GM20000 (cell line): Measurements from ENCODE around the gene TPRG1.

Experiments
- DNase-seq: peaks from one replicate; pipeline ENCODE4 v3.0.0; 2012; ENCODE audit warnings: low spot score
- TF ChIP-seq, protein P1 (sequence below): IDR thresholded peaks from 2 replicates; pipeline ENCODE4 v1.5.1; 2012; ENCODE audit warnings: mild to moderate bottlenecking, control low read depth; ENCODE audit errors: extremely low read depth, missing control alignments

TPRG1 gene

DNA sequence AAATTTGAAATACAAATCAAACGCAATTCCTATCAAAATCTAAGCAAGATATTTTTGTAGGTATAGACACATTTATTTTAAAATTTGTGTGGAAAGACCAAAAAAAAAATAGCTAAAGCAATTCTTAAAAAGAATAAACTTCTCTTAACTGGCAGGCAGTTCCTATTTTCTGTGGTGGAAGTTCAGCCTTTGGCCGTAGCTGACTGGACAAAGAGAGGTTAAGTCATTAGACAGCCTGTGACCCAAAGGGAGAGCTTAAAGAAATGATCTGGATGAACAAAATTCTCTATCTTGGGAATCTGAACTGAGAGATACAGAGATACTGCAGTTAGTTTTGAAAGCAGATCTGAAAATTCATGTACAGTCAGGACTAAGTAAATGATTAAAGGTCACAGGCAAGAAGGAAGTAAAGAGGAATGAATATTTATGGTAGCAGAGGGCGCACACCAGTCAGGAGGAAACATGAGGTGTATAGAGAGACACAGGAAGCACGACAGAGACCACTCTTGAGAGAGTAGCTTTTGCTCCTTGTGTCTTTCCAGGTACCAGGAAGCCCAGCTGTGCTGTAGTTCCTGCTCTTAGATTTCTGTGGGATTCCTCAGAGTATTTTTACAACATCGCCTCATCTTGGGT, 57.5 kb downstream of the TPRG1 start:
- DNase-seq, result no peak
- TF ChIP-seq, protein P1, sequence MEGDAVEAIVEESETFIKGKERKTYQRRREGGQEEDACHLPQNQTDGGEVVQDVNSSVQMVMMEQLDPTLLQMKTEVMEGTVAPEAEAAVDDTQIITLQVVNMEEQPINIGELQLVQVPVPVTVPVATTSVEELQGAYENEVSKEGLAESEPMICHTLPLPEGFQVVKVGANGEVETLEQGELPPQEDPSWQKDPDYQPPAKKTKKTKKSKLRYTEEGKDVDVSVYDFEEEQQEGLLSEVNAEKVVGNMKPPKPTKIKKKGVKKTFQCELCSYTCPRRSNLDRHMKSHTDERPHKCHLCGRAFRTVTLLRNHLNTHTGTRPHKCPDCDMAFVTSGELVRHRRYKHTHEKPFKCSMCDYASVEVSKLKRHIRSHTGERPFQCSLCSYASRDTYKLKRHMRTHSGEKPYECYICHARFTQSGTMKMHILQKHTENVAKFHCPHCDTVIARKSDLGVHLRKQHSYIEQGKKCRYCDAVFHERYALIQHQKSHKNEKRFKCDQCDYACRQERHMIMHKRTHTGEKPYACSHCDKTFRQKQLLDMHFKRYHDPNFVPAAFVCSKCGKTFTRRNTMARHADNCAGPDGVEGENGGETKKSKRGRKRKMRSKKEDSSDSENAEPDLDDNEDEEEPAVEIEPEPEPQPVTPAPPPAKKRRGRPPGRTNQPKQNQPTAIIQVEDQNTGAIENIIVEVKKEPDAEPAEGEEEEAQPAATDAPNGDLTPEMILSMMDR, result no peak

DNA sequence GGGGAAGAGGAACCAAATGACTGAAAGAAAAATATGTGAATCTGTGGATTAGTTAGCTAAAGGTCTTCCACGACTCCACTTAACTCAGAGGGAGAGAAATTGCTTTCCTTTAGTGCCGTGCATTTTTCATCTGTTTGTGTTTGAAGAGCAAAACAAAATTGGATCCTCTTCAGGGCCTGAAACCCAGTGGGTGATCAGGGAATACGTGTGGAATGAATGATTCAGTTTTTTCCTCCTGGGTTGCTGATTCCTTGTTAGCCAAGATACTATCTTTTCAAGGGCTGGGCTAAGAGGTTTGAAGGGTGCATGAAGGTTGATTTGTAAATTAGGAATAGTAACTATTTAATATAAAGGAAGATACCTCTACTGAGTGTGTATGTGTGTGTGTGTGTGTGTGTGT, 61.0 kb downstream of the TPRG1 start:
- no peak for DNase-seq
- TF ChIP-seq, protein P1, result no peak

DNA sequence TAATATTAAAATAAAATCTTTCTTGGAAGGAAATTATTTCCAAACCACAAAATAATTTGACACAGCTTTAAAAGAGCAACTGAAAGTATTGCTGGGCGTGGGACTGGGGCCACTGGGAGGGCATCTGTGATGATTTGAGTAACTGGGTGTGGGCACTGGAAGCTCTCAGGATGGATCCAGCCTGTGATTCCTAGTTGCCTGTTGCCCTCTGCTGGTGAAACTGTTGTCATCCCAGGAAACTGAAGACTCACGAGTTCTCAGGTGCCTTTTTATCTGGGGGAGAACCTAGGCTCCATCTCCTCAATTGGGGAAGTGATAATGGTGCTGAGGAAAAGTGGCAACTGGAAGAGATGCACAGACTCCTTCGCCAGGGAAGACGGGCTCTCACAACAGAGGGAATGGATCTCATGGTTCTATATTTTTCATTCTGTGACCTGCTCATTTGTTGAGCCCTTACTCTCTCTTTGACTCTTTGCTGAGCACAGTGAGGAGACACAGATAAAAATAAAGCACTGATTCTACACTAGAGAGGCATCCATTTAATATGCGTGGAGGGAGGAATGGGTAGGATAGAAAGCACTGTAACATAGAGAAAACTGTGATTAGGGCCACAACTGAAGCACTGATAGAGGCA, 61.6 kb downstream of the TPRG1 start:
- TF ChIP-seq, protein P1, result peak; percentile 6
- DNase-seq, result peak; percentile 6

DNA sequence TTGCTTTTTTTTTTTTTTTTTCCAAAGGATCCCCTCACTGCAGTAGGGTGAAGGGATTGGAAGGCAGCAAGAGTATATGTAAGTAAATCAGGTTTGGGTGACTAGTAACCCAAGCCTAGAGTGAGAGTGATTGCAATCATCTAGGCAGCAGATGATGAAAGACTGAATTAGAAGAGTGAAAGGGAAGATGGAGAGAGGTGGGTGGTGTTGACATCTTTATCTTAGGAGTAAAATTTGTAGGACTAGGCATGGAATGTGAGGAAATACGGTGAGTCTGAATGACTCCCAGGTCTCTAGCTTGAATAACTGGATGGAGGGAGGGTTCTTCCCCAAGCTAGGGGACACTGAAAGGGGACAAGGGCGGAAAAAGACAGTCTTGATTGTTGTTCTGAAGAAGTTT, 63.4 kb downstream of the TPRG1 start:
- TF ChIP-seq, protein P1, result no peak
- DNase-seq, result no peak

DNA sequence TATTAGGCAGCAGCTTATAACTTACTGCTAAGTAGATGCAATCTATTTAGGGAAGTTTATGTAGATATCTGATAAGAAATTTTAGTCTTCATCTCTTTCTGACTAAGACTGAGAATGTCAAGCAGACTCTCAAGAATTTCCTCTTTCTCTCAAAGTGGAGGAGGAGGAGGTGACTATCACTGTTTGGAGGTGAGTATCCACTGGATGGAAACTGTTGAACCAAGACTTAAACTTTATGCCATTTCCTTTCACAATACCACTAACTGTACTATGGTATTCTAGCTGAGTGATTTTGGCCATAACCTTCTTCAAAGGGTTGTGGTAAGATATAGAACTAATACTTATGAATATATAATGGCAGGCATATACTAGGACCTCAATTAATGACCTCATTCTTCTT, 64.6 kb downstream of the TPRG1 start:
- DNase-seq, result peak; percentile 28
- TF ChIP-seq, protein P1, result no peak

DNA sequence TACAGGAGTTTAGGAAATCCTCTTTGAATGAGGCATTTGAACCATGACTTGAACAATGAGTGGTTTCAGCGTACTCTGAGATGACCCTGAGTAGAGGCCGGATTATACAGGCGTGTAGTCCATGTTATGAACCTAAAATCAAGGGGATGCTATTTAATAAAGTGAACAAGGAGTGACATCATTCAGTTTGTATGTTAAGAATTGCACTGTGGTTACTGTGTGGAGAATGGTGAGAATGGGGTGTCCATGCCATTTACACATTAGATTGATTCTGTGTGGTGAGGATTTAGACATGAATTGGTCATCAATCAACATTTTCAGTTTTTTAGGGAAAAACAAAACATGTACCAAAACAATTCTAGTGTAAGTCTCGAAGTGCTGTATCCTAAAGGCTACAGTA, 65.8 kb downstream of the TPRG1 start:
- DNase-seq, result no peak
- TF ChIP-seq, protein P1, result no peak

DNA sequence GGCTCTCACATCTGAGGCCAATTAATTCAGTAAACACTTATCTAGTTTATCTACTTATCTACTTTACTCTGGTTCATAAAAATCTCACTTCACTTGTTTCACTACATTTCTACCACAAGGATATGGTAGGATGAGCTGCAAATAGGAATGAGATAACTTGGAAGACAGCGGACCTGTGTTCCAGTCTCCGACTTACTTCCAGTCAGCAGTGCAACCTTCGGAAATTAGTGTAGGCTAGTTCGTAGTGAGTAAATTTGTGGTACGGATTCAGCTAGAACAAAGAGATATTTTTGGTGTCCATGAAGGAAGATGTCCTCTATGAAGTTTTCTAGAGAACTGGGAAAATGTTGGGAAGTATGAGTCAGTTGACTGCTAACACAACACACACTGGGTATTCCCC, 66.3 kb downstream of the TPRG1 start:
- DNase-seq, result no peak
- TF ChIP-seq, protein P1, result no peak
